Nucleus accumbens (tissue), 56 donors: ENCODE results near the gene CYP51A1.
"Not testable (repeated sequence)": the region's sequence is repeated elsewhere in the genome, so short reads cannot be mapped to it uniquely, and the experiment has no call there.

Experiments used
- DNase-seq, 56 donors: peaks; one replicate each; lab custom pipeline; 2025; lab: John Stamatoyannopoulos, UW

CYP51A1 gene

DNA sequence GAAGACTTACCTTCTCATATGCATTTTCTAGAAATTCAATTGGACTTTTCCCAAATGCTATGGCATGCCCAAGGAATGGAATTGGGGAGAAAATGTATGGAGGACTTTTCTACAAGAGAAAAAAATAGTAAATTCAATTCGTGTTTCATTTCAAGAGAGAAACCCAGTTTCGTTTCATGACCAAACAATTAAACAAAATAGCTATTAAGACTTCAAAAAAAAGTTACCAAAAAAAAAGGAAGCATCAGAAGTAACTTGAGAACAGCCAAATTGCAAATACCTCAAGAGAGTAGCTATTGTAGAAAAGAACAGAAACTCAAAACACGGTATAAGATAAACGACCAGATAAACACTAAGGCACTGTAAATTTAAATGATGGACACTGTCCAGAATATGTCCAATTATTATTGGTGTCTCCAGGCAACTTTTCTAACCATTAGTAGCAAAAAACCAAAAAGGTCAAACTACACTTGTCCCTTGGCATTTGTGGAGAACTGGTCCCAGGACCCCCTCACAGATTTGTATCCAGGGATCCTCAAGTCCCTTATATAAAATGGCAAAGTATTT, 2.4 kb downstream of the CYP51A1 start:
- no peak for DNase-seq

DNA sequence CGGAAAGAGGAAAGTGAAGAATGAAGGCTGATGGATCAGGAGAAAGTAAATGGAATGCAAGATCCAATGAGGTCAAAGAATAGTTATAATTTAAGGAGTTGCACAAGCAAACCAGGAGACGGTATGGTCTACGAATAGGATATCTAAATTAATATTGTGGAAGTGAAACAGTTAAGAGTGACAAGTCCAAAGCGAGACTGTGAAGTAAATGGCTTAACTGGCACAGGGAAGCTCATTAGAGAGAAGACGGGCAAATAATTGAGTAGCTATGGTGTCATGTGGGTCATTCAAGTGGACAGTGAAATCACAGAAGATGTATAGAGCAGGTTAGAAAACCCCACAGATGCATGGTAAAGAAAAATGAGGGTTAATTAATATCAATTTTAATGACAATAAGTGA, 3.2 kb downstream of the CYP51A1 start:
- no peak for DNase-seq

DNA sequence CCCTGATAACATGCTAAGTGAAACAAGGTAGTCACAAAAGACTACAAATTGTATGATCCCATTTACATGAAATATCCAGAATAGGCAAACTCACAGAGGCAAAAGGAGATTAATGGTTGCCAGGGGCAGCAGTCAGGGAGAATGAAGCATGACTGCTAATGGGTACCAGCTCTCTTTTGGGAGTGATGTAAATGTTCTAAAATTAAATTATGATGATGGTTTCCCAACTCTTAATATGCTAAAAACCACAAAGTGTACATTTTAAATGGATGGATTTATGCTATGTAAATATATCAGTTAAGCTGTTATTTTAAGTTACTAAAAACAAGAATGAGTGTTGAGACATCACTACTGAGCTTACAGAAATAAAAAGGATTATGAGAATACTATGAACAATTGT, 12.6 kb downstream of the CYP51A1 start:
- no peak for DNase-seq

DNA sequence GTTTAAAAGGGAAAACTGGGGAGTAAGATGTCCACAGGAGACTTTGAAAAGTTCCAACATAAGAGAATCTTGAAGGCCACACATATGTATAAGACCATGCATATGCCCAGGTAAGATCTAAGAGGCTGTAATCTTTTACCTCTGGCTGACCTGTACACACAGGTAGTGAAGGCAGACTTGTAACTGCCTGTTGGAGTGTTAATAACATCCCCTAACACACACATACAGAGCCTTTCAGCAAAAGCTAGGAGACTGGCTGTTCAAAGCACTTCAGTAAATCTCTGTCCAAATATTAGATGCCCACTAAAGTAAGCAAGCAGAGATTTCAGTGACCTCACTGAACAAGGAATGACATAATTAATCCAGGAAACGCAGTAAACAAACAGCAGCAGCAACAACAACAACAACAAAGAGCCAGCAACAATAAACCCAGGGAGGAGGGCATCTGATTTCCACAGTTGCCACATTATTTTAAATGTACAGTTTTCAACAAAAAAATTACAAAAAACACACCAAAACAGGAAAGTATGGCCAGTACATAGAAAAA, 15.0 kb downstream of the CYP51A1 start:
- DNase-seq, result no peak

DNA sequence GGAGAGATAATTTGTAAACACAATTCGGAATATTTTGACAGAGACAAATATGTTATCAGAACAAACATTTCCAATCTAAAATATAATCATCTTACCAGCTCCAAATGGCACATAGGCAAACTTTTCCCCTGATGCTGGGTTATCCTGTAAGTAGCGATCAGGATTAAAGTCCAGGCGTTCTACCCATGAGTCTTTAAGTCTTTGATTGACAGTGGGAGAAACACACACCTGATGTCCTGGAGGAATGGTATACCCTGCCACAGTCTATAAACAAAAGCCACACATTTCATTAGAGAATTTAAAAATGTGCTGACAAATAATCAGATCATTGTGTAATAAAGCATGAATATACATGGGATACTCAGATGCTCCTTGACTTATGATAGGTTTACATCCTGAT, 17.3 kb downstream of the CYP51A1 start:
- DNase-seq, result no peak

- DNase-seq, result no peak
Observed at GRCh38 chr7:92115821-92116220, 18.5 kb downstream of the CYP51A1 start.

- no peak for DNase-seq
Observed at GRCh38 chr7:92110857-92111256, 23.4 kb downstream of the CYP51A1 start.

DNA sequence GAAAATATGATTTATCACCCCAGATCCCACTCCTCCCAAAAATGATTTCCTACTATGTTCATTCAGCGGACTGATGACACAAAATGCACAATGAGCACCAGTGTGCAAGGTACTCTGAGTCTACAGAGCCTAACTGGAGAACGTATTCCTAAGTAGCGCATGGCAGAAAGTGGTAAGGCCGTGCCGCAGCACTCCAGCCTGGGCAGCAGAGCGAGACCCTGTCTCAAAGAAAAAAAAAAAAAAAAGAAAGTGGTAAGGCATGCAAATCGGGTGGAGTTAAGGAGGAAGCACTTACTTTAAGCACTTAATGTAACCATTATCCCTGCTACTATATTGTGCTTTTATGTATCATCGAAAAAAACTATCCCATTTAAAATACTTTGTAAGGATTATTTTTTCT, 25.5 kb downstream of the CYP51A1 start:
- DNase-seq, result no peak

DNA sequence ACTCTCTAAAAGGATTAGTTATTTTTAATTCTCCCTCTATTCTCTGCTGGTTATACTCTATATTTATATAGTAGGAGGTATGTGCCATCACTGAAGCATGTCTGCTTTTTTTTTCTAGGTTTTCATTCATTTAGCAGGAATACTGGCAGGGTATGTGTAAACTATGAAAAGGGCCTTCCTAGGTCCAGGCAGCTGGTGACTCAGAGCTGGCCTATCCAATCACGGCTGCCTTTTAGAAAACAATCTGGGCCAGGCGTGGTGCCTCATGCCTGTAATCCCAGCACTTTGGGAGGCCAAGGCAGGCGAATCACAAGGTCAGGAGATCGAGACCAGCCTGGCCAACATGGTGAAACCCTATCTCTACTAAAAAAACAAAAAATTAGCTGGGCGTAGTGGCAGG, 31.4 kb downstream of the CYP51A1 start:
- not testable (repeated sequence) for DNase-seq

DNA sequence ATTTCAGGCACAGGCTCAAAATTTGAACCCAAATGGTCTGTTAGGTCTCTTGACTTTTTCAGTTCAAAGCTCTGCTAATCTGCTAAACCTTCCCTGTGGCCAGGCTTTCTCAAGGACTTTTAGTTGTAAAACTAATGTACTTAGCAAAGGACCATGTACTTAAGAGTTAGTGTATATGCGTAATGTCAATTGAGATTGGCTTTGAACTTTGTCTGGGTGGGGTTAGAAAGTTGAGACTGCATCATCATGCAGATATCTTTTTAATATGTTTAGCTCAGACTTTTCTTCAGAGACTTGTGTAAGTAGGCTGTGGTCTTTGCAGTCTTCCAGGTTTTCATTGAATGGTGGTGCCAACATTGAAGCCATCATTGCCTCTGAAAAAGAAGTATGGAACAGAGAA, 33.7 kb downstream of the CYP51A1 start:
- DNase-seq, result no peak

- DNase-seq, result no peak
Observed at GRCh38 chr7:92095380-92095779, 38.9 kb downstream of the CYP51A1 start.

DNA sequence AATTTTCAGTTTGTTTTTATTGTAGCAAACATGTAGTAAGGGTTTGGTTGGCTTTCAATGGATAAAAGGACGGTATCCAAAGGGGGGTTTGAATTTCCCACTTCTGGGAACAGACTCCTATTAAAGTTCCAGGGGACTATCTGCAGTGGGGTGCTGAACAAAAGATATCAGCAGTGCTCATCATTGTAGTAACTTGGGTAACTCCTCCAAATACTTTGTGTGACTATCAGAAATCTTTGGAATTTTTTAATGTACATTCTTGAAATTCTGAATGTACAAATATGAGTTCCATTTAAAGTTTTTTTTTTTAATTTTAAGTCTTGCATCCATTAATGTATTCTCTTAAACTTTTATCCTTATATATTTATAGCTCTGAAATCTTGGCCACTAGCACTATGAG, 42.1 kb downstream of the CYP51A1 start:
- no peak for DNase-seq

- no peak for DNase-seq
Observed at GRCh38 chr7:92088266-92088665, 46.0 kb downstream of the CYP51A1 start.

- not testable (repeated sequence) for DNase-seq
Observed at GRCh38 chr7:92083922-92084321, 50.4 kb downstream of the CYP51A1 start.

GRCh38 chr7:92076509-92076908, 57.8 kb downstream of the CYP51A1 start:
- DNase-seq, result no peak

- no peak for DNase-seq
Observed at GRCh38 chr7:92075455-92076158, 58.7 kb downstream of the CYP51A1 start.

DNA sequence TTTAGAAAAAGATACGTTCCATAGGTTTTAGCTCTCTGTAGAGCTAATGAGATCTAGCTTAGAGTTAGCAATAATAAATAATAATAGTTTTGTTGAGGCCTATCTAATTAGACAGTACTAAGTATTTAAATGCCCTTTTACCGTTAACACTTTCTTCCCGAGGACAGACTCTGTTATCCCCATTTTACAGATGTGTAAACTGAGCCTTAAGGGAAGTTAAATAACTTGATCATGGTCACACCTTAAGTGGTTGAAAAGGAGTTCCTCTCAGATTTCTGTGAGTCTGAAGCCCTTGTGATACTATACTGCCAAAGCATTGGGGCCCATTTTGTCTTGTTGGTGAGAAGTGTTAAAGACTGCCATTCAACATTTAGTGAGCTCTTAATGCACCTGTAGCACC, 61.6 kb downstream of the CYP51A1 start:
- no peak for DNase-seq

GRCh38 chr7:92072121-92072520, 62.2 kb downstream of the CYP51A1 start:
- no peak for DNase-seq

- no peak for DNase-seq
Observed at GRCh38 chr7:92071032-92071431, 63.2 kb downstream of the CYP51A1 start.

DNA sequence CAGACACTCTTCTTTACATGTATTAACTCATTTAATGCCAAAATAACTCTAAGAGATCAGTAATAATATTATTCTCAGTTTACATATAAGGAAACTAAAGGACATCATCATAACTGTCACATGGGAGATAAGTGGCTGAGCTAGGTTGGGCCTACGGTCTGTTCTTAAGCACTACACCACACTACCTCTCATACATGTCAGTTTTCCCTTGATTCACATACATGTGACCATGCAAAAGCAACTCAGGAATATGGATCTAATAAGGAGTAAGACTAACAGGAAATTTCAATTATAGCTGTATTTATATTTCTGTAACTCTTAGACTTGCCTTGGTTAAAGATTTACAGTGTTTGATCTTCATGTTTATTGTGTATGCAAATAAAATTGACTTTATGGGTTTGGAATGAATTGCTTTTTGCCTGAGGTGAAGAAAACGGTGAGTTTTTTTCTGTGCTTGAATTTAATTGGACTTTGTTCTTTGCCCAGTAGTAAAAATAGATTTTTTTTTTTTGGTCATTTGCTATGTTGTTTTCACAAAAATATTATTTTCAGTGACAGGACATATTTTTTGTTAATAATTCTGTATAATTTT, 69.7 kb downstream of the CYP51A1 start:
- no peak for DNase-seq
